WERI-Rb-1 (cell line): ENCODE data around the gene TTYH3.

Experiments used
- DNase-seq: peaks from one replicate; pipeline ENCODE4 v3.0.0-alpha.2; 2020
- H3K27ac ChIP-seq: fragments of 250-450 bp; sonication (Bioruptor Pico); 2 replicates; pipeline ENCODE4 v1.5.1; 2020; ENCODE audit warnings: mild to moderate bottlenecking, moderate library complexity
- H3K27me3 ChIP-seq: fragments of 250-450 bp; sonication (Bioruptor Pico); 2 replicates; pipeline ENCODE4 v1.5.1; 2021; ENCODE audit warnings: mild to moderate bottlenecking, low read depth, moderate library complexity; ENCODE audit not compliant: insufficient read depth, severe bottlenecking
- H3K36me3 ChIP-seq: fragments of 250-450 bp; sonication (Bioruptor Pico); 2 replicates; pipeline ENCODE4 v1.5.1; 2020; ENCODE audit warnings: mild to moderate bottlenecking, moderate library complexity
- H3K4me3 ChIP-seq: 2 replicates; pipeline ENCODE4 v1.5.1; 2011; ENCODE audit warnings: low read depth, mild to moderate bottlenecking, control low read depth, low read length
- H3K9me3 ChIP-seq: fragments of 250-450 bp; sonication (Bioruptor Pico); 2 replicates; pipeline ENCODE4 v1.5.1; 2021; ENCODE audit warnings: mild to moderate bottlenecking, moderate library complexity; ENCODE audit not compliant: severe bottlenecking
- TF ChIP-seq, protein P1 (sequence below): IDR thresholded peaks from 2 replicates; pipeline ENCODE4 v1.5.1; 2011; ENCODE audit warnings: low read depth, mild to moderate bottlenecking, control low read depth, inconsistent platforms, low read length

Gene TTYH3

DNA sequence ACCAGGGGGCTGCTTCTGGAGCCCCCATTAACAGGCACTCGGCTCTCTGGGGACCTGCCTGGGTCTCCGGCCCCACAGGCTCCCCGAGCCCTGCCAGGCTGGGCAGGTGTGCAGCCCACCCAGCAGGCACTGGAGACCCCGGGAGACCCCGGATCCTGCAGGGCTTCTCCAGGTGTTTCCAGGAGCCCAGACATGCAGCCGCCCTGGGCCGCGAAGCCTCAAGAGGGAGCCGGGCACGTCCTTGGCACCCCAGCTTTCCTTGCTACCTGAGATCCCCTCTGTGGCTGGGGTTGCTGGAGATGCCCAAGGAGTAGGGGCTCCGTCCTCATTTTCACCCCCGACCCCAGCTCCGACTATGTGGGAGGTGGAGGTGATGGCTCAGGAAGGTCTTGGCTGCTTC is 48.5 kb downstream of the TTYH3 start:
- Histone ChIP-seq H3K36me3 (no peaks in the 10 kb centered on the region), H3K27me3 (no peaks in the 10 kb centered on the region), H3K27ac (no peak overlapping the region), H3K4me3 (no peak overlapping the region), H3K9me3 (no peaks in the 10 kb centered on the region)
- TF ChIP-seq, protein P1, sequence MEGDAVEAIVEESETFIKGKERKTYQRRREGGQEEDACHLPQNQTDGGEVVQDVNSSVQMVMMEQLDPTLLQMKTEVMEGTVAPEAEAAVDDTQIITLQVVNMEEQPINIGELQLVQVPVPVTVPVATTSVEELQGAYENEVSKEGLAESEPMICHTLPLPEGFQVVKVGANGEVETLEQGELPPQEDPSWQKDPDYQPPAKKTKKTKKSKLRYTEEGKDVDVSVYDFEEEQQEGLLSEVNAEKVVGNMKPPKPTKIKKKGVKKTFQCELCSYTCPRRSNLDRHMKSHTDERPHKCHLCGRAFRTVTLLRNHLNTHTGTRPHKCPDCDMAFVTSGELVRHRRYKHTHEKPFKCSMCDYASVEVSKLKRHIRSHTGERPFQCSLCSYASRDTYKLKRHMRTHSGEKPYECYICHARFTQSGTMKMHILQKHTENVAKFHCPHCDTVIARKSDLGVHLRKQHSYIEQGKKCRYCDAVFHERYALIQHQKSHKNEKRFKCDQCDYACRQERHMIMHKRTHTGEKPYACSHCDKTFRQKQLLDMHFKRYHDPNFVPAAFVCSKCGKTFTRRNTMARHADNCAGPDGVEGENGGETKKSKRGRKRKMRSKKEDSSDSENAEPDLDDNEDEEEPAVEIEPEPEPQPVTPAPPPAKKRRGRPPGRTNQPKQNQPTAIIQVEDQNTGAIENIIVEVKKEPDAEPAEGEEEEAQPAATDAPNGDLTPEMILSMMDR = no peak
- no peak for DNase-seq

DNA sequence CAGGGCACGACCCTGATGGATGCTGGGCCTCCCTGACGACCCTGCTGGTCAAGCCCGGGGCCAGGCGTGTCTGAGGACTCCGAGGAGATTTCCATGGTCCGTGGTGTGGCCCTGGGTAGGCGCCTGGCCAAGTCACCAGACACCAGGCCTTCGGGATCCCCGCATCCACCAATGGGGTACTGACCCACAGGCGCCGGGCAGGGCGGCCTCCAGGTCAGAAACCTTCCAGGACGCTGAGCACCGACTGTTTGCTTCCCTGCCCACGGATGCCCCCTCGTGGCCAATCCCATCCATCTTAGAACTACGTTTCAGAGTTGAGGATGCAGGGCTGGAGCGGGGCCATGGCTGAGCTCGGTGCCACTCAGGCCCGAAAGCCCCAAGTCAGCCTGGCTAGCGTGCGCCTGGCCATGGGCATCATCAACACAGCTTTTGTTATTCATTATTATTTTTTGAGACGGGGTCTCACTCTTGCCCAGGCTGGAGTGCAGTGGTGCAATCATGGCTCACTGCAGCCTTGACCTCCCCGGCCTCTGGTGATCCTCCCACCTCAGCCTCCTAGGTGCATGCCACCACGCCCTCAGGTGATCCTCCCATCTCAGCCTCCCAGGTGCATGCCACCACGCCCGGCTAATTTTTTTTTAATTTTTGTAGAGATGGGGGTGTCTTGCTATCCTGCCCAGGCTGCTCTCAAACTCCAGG is 49.2 kb downstream of the TTYH3 start:
- Histone ChIP-seq H3K27me3 (no peaks in the 10 kb centered on the region), H3K27ac (no peak overlapping the region), H3K9me3 (no peaks in the 10 kb centered on the region), H3K36me3 (no peaks in the 10 kb centered on the region), H3K4me3 (no peak overlapping the region)
- TF ChIP-seq, protein P1 = peak; percentile 80
- DNase-seq = peak; percentile 76

DNA sequence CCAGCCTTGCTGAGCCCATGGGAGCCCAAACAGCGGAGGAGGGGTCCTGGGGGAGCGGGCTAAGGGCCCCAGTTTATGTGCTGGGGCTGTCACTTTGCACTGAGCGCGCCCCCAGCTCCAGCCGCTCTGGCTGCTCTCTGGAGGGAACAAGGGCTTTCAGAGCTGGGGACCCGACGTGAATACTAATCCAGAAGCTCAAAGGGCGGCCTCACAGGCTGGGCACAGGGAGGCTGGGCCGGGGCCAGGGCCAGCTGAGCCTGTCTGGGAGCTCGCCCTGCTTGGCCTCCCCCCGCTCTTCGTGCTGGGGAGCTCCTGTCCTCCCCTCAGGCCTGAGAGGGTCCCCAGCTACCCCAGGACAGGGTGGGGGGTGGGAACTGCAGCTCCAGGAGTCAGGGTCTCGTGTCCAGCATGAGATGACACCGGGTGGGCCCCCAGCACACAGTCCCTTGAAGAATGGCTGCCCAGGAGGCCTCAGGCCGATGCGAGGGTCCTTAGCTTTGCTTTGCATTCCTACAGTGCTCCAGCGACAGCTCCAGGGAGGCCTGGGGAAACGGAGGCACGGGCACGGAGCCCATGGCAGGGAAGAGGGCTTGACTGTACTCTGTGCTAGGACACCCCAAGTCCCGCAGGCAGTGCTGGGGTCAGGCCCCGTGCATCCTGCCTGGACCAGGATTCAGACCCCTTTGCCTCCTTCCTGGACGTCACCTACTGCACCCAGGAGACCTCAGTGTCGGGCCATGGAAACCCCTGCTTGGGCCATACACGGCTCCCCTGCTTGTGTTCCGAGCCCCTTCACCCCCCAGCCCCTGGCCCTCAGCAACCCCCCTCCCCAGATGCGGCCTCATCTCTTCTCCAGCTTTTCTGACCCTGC is 50.4 kb downstream of the TTYH3 start:
- no peaks in the 10 kb centered on the region for H3K9me3 ChIP-seq
- TF ChIP-seq, protein P1 = no peak
- H3K4me3 ChIP-seq = no peak overlapping the region
- H3K27me3 ChIP-seq = no peaks in the 10 kb centered on the region
- no peaks in the 10 kb centered on the region for H3K36me3 ChIP-seq
- no peak overlapping the region for H3K27ac ChIP-seq
- DNase-seq = no peak

DNA sequence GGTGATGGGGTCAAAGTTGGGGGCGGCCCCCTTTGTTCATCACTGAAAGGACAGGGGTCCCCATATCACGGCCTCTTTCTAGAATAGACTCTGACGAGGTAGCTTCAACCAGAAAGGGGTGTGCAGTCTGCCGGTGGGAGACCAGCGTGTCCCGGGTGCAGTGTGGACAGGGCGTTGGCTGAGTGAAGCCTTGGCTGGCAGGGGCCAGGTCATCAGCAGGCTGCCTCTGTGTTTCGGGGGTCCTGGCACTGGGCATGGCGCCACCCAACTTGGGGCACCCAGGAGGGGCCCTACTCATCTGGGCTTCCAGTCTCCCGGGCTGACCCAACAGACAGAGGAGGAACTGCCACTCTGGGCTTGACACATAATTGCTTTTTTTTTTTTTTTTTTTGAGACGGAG is 52.7 kb downstream of the TTYH3 start:
- Histone ChIP-seq H3K36me3 (no peaks in the 10 kb centered on the region), H3K27ac (no peak overlapping the region), H3K27me3 (peaks cover 16% of the 10 kb centered on the region), H3K4me3 (no peak overlapping the region), H3K9me3 (no peaks in the 10 kb centered on the region)
- TF ChIP-seq, protein P1 = no peak
- no peak for DNase-seq

DNA sequence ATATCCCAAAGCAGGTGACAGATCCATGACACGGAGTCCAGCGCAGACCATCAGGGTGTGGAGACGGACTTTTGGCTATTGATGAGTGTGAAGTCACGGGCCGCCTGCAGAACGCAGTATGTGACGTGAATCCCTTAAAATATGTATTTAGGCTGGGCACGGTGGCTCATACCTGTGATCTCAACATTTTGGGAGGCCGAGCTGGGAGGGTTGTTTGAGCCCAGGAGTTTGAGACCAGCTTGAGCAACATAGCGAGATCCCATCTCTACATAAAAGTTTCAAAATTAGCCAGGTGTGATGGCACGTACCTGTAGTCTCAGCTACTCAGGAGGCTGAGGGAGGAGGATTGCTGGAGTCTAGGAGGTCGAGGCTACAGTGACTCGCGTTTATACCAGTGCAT is 54.3 kb downstream of the TTYH3 start:
- no peak overlapping the region for H3K27ac ChIP-seq
- no peaks in the 10 kb centered on the region for H3K9me3 ChIP-seq
- DNase-seq = no peak
- no peak overlapping the region for H3K4me3 ChIP-seq
- peaks cover 16% of the 10 kb centered on the region for H3K27me3 ChIP-seq
- TF ChIP-seq, protein P1 = no peak
- H3K36me3 ChIP-seq = no peaks in the 10 kb centered on the region
